GM12878 (cell line): Measurements from ENCODE around the gene MANF. TPM values are rescaled to one million over a fixed set of nuclear protein-coding genes. Genes with fewer than 3 reads are reported as not detected.

Experiments used
- ATAC-seq: fragments of 200-7000 bp; cut with Tn5 transposase; 3 replicates; pipeline ENCODE4 v1.9.1; 2020; ENCODE audit warnings: mild to moderate bottlenecking, moderate library complexity
- BruUV-seq: library from RNA; stranded (reverse); fragments of 400-500 nt; replicated peaks from 2 replicates; lab custom pipeline; 2021; lab: Mats Ljungman, UMichigan
- CTCF ChIA-PET: fragments of 300-600 bp; sonication (Branson Sonifier 250); formaldehyde crosslinking; extraction: SDS; loops from one replicate; lab custom pipeline; 2021; ENCODE audit warnings: inconsistent platforms; lab: Yijun Ruan, JAX
- POLR2A ChIA-PET: fragments of 350-600 bp; formaldehyde crosslinking; extraction: SDS; loops from one replicate; lab custom pipeline; 2021; ENCODE audit warnings: inconsistent platforms; lab: Charles Lee
- RAD21 ChIA-PET: fragments of 300-600 bp; sonication (Branson Sonifier 250); formaldehyde crosslinking; loops from one replicate; lab custom pipeline; 2023; ENCODE audit warnings: antibody characterized with exemption; ENCODE audit not compliant: unreplicated experiment; lab: Charles Lee
- SMC1A ChIA-PET: fragments of 300-600 bp; sonication (Branson Sonifier 250); formaldehyde crosslinking; loops from one replicate; lab custom pipeline; 2023; ENCODE audit not compliant: unreplicated experiment, uncharacterized antibody; lab: Charles Lee
- DNase-seq: peaks from one replicate; pipeline ENCODE4 v3.0.0-alpha.2; 2011; ENCODE audit warnings: low read depth, low spot score
- FAIRE-seq: peaks from 3 replicates; lab custom pipeline; 2011; peaks lifted over from hg19 to GRCh38; lab: Jason Lieb, UNC
- H2AFZ ChIP-seq: 2 replicates; pipeline ENCODE4 v1.6.0; 2011; ENCODE audit warnings: low read depth, low read length, control low read depth; ENCODE audit not compliant: control insufficient read depth
- H3K27ac ChIP-seq: 2 replicates; pipeline ENCODE4 v1.5.1; 2011; ENCODE audit warnings: control low read depth; ENCODE audit not compliant: control insufficient read depth, insufficient read depth
- H3K27me3 ChIP-seq, 2 experiments: replicated peaks in 1 of 2; 2 replicates each; pipeline versions ENCODE4 v1.6.0 to v1.6.1; 2011; ENCODE audit warnings: low read length in 1 of 2; ENCODE audit not compliant: control insufficient read depth in 2 of 2, insufficient read depth in 2 of 2
- H3K36me3 ChIP-seq, 2 experiments: 2 replicates each; pipeline ENCODE4 v1.5.1; 2011; ENCODE audit warnings: low read length in 1 of 2; ENCODE audit not compliant: control insufficient read depth in 2 of 2, insufficient read depth in 2 of 2
- H3K4me1 ChIP-seq: 2 replicates; pipeline ENCODE4 v1.6.1; 2011; ENCODE audit warnings: mild to moderate bottlenecking, low read length, moderate library complexity, mixed read lengths; ENCODE audit not compliant: control insufficient read depth, insufficient read depth
- H3K4me2 ChIP-seq: 2 replicates; pipeline ENCODE4 v1.6.0; 2011; ENCODE audit warnings: control low read depth; ENCODE audit not compliant: control insufficient read depth, insufficient read depth
- H3K4me3 ChIP-seq: fragments of 200-600 bp; sonication (generic); 2 replicates; pipeline ENCODE4 v1.5.1; 2016
- H3K79me2 ChIP-seq: 2 replicates; pipeline ENCODE4 v1.6.0; 2011; ENCODE audit warnings: low read length; ENCODE audit not compliant: control insufficient read depth, insufficient read depth
- H3K9ac ChIP-seq: 2 replicates; pipeline ENCODE4 v1.8.0; 2011; ENCODE audit warnings: low read length, control low read depth, mixed read lengths; ENCODE audit not compliant: control insufficient read depth, insufficient read depth
- H3K9me3 ChIP-seq: replicated peaks from 3 replicates; pipeline ENCODE4 v1.5.1; 2011; ENCODE audit warnings: mild to moderate bottlenecking, low read length; ENCODE audit not compliant: control insufficient read depth, insufficient read depth
- H4K20me1 ChIP-seq: 2 replicates; pipeline ENCODE4 v1.6.0; 2011; ENCODE audit not compliant: control insufficient read depth, insufficient read depth
- CREB1 ChIP-seq: IDR thresholded peaks from 2 replicates; pipeline ENCODE4 v1.6.1; 2012; ENCODE audit warnings: low read depth, mild to moderate bottlenecking, inconsistent platforms
- HDGF ChIP-seq: fragments of 450-650 bp; IDR thresholded peaks from 2 replicates; pipeline ENCODE4 v1.6.1; 2016; ENCODE audit warnings: antibody characterized with exemption
- NFYA ChIP-seq: IDR thresholded peaks from 2 replicates; pipeline ENCODE4 v1.6.1; 2011; ENCODE audit warnings: low read depth, mild to moderate bottlenecking, low read length, improper control_type of control experiment, borderline replicate concordance
- PAX5 ChIP-seq: IDR thresholded peaks from 2 replicates; pipeline ENCODE4 v1.6.1; 2011; ENCODE audit warnings: low read depth, low read length, borderline replicate concordance
- POLR2AphosphoS5 ChIP-seq: IDR thresholded peaks from 2 replicates; pipeline ENCODE4 v1.6.1; 2011; ENCODE audit warnings: mild to moderate bottlenecking, low read length, inconsistent platforms
- SMAD5 ChIP-seq: IDR thresholded peaks from 2 replicates; pipeline ENCODE4 v1.6.1; 2016; ENCODE audit warnings: antibody characterized with exemption, low read depth
- WRNIP1 ChIP-seq: IDR thresholded peaks from 2 replicates; pipeline ENCODE4 v1.6.1; 2011; ENCODE audit warnings: low read depth, low read length, improper control_type of control experiment, borderline replicate concordance
- ZNF274 ChIP-seq: IDR thresholded peaks from one replicate; pipeline ENCODE4 v1.8.0; 2011; ENCODE audit not compliant: insufficient read length, insufficient read depth
- ZSCAN29 ChIP-seq: fragments of 450-650 bp; IDR thresholded peaks from 2 replicates; pipeline ENCODE4 v1.6.1; 2017; ENCODE audit warnings: mild to moderate bottlenecking, moderate library complexity
- WGBS: methylation state at CpG from one replicate; pipeline ENCODE4 v1.1.6; 2016; ENCODE audit warnings: low lambda C conversion rate; ENCODE audit not compliant: insufficient replicate concordance, insufficient coverage; ENCODE audit errors: missing lambda C conversion rate; 5-methylcytosine and 5-hydroxymethylcytosine counted together
- in situ Hi-C: fragments of 300-500 bp; cut with MboI; formaldehyde crosslinking; loops from 9 replicates; pipeline ENCODE4 v1.14.3; 2018; ENCODE audit warnings: mixed read lengths
- intact Hi-C: fragments of 100-400 bp; cut with micrococcal nuclease; formaldehyde crosslinking; loops from one replicate; pipeline ENCODE4 v1.14.2; 2022; ENCODE audit not compliant: unreplicated experiment
- polyA plus RNA-seq, 11 experiments: library from polyadenylated mRNA; depleted of rRNA in 4 of 11; unstranded in 6 of 11; stranded (reverse) in 5 of 11; fragments of >200 nt; fragmentation: Nextera tagmentation in 4 of 11; fragmentation: Illumina TruSeq in 1 of 11; extraction: Ambion mirVana in 4 of 11; extraction: Trizol in 1 of 11; gene quantifications; 1 replicate in 1 of 11; 2 replicates in 10 of 11; pipeline versions ENCODE4 v1.2.1 to v1.2.3, GENCODE V29; 2011 to 2016; ENCODE audit warnings: inconsistent platforms in 2 of 11, missing spikeins in 2 of 11, low read depth in 1 of 11
- total RNA-seq, 4 experiments: library from RNA; depleted of rRNA in 3 of 4; stranded (reverse); fragments of >200 nt in 3 of 4; fragmentation: Illumina TruSeq in 1 of 4; extraction: Trizol in 1 of 4; gene quantifications; 2 replicates each; pipeline versions ENCODE4 v1.2.1 to v1.2.3, GENCODE V29; 2013 to 2021

The MANF gene
- total and polyA plus RNA-seq, 10 of the 15 experiments (the other 5 are each of a cell fraction or from before 2014, with no cell fraction given) = 22.0 to 120 (median 82.9) TPM

DNA sequence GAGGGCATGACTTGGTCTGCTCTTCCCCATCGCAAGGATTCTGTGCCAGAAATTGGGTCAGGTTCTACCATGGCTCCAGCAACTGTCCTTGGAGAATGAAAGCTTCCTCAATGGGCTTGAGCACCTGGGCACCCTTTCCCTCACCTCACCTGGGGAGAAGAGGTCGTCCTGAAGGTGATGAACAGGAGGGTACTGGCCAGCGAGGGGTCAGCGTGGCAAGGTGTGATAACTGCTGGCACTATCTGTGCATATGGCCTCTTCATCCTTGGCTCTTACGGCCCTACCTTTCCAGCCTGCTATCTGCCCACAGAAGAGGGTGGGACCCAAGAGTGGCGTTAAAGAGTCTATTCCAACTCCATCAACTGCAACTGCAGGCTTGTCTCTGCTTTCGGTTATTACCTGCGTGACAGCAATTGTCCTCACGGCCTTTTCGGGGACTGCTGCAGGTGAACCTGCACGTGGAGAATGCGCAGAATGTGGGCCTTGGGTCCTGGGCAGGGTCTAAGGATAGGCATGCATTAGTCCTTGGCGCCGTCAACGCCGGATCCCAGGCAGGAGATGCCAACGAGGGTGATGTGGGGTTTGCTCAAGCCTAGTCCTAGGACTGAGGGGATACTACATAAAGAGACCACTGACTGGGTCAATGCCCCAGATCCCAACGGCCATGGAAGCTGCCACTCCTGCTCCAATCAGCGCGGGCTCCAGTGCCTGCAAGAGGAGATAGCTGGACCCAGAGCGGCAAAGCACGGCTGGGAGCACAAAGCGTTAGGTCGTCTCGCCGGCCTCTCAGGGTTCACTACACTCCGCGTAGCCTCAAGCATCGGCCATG, 5.4 kb downstream of the MANF start:
- H3K9ac ChIP-seq = peak overlapping the region; percentile 44; the same call in 1 of the 2 replicates
- BruUV-seq = TSS peak; percentile 58
- peak overlapping the region; percentile 64; the same call in 1 of the 2 replicates for H2AFZ ChIP-seq
- no peak for TF ChIP-seq ZSCAN29
- no peak for TF ChIP-seq ZNF274
- TF ChIP-seq WRNIP1 = 0 out of 2 replicates have a peak, but pooled peaks have one; percentile 81
- no peak for TF ChIP-seq CREB1
- TF ChIP-seq NFYA = no peak
- TF ChIP-seq SMAD5 = no peak
- 0 out of 2 replicates have a peak, but pooled peaks have one; percentile 50 for TF ChIP-seq POLR2AphosphoS5
- no peak for TF ChIP-seq PAX5
- TF ChIP-seq HDGF = peak; percentile 45; the same call in 1 of the 2 replicates
- TF ChIP-seq, all 136 proteins: peak for 3
- peak overlapping the region; percentile 80 for H3K4me2 ChIP-seq
- FAIRE-seq = no peak
- peak; percentile 4 for ATAC-seq
- DNase-seq = no peak
- SMC1A ChIA-PET = interaction anchor here (0.8 to 2.0 kb wide), 3 partner anchors 25 to 291 kb away, joined by 3 to 13 read pairs (median 6); partner anchors contain the start of gene DCAF1
- intact Hi-C loops = loop anchor here (1.0 to 5.0 kb wide), 3 partner anchors 107 to 407 kb away; no protein-coding TSS in a partner anchor
- RAD21 ChIA-PET = interaction anchor here (1.4 to 1.7 kb wide), 3 partner anchors 109 to 408 kb away, joined by 5 to 8 read pairs (median 5); partner anchors contain the start of gene DCAF1
- POLR2A ChIA-PET = interaction anchor here (2.1 kb wide), 1 partner anchor 109 kb away, joined by 6 read pairs; the partner anchor contains the start of gene DCAF1
- H3K79me2 ChIP-seq = peaks cover 65% of the 10 kb centered on the region
- H3K4me3 ChIP-seq = peak overlapping the region; percentile 51; the same call in 1 of the 2 replicates
- WGBS = 28% methylated on average over 29 of the region's 29 CpGs
- peaks cover 25% of the 10 kb centered on the region for H3K4me1 ChIP-seq
- no peaks in the 10 kb centered on the region for H3K9me3 ChIP-seq
- H3K27ac ChIP-seq = no peak overlapping the region
- in situ Hi-C loops = loop anchor here (10.0 kb wide), 1 partner anchor 1056 kb away; no protein-coding TSS in a partner anchor
- H3K27me3 ChIP-seq = no peaks in the 10 kb centered on the region
- CTCF ChIA-PET = interaction anchor here (0.6 to 4.4 kb wide), 23 partner anchors 13 to 1386 kb away, joined by 3 to 37 read pairs (median 4); partner anchors contain the start of genes C3orf18, DCAF1 and TEX264
- peaks cover 17 to 33% of the 10 kb centered on the region in 2 experiments for H3K36me3 ChIP-seq
- peaks cover 13% of the 10 kb centered on the region; the same call in 1 of the 2 replicates for H4K20me1 ChIP-seq
